GM13977 (cell line): ENCODE data around the gene HMG20B.

Experiments
- DNase-seq: peaks from one replicate; pipeline ENCODE4 v3.0.0; 2012; ENCODE audit warnings: low spot score
- in situ Hi-C: fragments of 300-500 bp; cut with MboI; formaldehyde crosslinking; loops from one replicate; pipeline ENCODE4 v1.12.0; 2022; ENCODE audit warnings: low sequenced_read_pairs, low pct_unique_long_range_greater_than_20kb, mixed read lengths, inconsistent platforms; ENCODE audit not compliant: unreplicated experiment
- TF ChIP-seq, protein P1 (sequence below): IDR thresholded peaks from 2 replicates; pipeline ENCODE4 v1.5.1; 2012; ENCODE audit warnings: mild to moderate bottlenecking, control low read depth; ENCODE audit not compliant: insufficient read depth; ENCODE audit errors: extremely low read depth, missing control alignments

The HMG20B gene

DNA sequence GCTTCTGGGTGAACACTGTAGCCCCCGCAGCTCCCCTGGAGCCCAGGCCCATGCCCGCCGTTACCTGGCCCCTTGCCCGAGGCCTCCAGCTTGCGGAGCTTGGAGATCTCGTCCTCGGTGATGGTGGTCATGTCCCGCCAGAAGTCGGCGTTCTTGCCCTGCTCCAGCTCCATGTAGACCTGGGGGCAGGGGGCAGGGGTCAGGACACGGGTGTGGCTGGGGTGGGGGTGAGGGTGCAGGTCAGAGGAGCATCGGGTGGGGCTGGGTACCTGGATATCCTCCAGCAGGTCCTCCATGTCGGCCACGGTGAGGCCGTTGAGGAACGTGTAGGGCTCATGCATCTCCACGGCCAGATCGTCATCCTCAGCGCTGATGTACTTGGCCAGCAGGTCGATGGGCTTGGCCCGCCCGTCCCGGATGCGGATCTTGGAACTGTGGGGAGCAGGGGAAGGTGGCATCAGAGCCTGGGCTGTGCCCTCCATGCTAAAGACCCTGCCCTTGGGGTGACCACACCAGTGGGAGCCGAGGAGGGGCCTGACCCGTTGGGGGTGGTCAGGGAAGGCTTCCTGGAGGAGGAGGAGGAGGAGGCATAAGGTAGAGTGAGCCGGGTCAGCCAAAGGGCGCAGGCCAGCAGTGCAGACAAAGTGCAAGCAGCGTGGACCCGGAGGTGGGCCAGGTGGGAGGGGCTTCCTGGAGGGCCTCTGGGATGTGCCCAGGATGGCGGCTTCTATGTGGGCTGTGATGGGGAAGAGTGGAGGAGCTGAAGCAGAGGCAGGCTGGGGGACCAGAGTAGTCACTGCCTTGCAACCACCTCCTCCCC lies 46.3 kb downstream of the HMG20B start:
- DNase-seq = no peak
- TF ChIP-seq, protein P1, sequence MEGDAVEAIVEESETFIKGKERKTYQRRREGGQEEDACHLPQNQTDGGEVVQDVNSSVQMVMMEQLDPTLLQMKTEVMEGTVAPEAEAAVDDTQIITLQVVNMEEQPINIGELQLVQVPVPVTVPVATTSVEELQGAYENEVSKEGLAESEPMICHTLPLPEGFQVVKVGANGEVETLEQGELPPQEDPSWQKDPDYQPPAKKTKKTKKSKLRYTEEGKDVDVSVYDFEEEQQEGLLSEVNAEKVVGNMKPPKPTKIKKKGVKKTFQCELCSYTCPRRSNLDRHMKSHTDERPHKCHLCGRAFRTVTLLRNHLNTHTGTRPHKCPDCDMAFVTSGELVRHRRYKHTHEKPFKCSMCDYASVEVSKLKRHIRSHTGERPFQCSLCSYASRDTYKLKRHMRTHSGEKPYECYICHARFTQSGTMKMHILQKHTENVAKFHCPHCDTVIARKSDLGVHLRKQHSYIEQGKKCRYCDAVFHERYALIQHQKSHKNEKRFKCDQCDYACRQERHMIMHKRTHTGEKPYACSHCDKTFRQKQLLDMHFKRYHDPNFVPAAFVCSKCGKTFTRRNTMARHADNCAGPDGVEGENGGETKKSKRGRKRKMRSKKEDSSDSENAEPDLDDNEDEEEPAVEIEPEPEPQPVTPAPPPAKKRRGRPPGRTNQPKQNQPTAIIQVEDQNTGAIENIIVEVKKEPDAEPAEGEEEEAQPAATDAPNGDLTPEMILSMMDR = no peak
- in situ Hi-C loops = no loop called here

DNA sequence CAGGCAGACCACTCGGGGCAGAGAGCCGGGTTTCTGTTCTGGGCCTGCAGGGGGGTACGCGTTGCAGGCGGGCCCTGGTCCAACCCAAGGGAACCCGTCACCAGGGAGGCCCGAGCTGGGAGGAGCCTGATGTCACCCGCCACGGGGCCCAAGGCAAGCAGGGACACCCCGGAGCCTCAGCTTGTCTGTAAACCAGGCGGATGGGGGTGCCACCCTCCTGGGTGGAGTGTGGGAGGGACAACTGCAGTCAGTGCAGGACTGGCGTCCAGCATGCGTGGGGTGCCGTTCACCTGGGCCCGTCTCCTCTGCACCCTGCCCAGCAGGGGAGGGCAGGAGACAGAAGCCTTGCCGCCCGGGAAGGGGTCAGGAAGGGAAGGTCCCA lies 46.9 kb downstream of the HMG20B start:
- in situ Hi-C loops = no loop called here
- DNase-seq = no peak
- TF ChIP-seq, protein P1 = no peak

DNA sequence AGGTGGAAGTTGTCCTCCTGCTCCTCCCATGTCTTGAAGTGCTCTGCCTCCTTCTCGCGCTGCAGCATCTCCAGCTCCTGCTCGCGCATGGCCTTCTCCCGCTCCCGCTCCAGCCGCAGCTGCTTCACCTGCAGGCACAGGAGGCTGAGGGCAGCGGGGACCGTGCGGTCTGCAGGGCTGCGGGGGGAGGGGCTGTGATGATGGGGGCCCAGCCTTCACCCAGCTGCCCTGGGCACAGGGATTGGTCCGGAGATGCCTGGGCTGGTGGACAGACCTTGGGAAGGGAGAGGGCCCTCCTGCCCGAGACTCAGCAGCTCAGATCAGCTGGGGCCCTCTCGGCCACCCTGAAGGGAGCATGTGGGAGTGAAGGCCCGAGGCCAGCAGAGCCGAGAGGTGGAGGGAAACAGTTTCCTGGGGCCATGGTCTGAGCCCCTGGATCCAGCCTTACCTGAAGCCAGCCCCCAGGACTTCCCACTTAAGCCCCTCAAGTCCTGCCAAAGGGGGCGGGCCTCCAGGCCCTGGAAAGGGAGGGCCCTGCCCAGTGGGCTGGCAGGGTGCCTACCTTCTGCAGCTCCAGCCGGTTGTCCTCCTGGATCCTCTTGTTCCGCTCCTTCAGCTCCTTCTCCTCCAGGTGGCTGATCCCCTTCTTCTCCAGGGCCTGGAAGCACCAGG lies 47.5 kb downstream of the HMG20B start:
- TF ChIP-seq, protein P1 = no peak
- in situ Hi-C loops = no loop called here
- no peak for DNase-seq

DNA sequence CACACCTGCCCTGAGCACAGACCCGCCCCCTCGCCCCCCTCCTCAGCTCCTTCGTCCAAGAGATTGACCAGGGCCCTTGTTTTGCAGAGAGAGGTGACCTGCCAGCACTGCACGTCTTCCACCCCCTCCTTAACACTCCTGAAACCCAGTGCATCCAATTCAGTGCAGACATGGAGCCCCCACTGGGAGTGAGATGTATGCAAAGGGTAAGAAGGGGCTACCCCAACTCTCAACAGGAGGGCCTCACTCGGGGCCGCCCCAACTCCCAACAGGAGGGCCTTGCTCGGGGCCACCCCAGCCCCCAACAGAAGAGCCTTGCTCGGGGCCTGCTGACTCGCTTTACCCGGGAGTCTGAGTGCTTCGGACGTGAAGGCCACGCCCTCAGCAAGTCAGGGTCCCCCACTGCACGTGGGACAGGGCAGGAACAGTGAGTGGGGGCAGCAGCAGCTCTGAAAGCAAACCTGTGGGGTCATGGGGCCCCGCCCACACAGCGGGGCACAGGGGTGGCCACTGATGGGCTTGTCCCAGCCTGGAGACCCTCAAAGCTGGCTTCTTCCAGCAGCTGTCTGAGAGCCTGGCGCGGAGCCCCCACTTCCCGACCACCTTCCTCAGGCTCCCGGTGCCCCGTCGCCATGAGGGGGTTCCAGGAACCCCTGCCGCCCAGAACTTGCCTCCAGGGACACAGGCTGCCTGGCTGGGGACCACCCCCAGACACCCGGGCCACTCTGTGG lies 48.2 kb downstream of the HMG20B start:
- TF ChIP-seq, protein P1 = no peak

DNA sequence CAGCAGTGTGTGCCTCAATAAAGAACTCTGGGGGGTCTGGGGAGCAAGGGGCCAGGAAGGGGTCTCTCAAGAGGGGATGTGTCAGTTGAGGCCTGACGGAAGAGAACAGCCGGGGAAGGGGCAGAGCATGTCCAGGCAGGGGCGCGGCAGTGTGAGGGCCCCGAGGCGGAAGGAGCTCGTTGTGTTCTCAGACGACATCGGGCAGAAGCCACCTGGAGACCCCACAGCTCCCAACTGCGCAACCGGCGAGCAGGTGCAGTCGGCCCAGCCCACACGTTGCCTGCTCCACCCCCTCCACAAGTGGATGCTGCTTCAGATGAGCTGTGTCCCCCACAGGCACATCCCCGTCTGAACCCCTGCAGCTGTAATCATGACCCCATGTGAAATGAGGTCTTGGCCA lies 48.9 kb downstream of the HMG20B start:
- TF ChIP-seq, protein P1 = no peak
- in situ Hi-C loops = no loop called here

More for the DNA sequence above, 48.2 kb downstream of the HMG20B start:
- DNase-seq = no peak
- in situ Hi-C loops = no loop called here

DNA sequence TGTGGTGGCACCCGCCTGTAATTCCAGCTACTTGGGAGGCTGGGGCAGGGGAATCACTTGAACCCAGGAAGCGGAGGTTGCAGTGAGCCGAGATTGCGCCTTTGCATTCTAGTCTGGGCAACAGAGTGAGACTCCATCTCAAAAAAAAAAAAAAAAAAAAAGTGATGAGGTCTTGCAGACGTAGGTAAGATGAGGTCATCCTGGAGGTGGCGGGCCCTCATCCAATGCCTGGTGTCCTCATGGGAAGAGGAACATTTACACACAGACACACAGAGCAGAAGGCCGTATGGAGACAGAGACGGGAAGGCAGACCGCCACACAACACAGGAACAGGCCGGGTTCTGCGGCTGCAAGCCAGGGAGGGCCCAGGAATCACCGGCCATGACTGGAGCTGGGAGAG lies 49.5 kb downstream of the HMG20B start:
- TF ChIP-seq, protein P1 = no peak
- in situ Hi-C loops = no loop called here
- DNase-seq = no peak

More for the DNA sequence above, 48.9 kb downstream of the HMG20B start:
- no peak for DNase-seq
